AG04450 (cell line): Measurements from ENCODE around the gene SPRING1. TPM values are rescaled to one million over a fixed set of nuclear protein-coding genes. Genes with fewer than 3 reads are reported as not detected.
"Not testable (repeated sequence)": the region's sequence is repeated elsewhere in the genome, so short reads cannot be mapped to it uniquely, and the experiment has no call there.

Source experiments
- CTCF ChIA-PET: fragments of 300-600, 350-600 bp; formaldehyde crosslinking; extraction: SDS; loops from one replicate; lab custom pipeline; 2022; ENCODE audit warnings: antibody characterized with exemption, inconsistent platforms; lab: Charles Lee
- POLR2A ChIA-PET: fragments of 350-600 bp; formaldehyde crosslinking; extraction: SDS; loops from one replicate; lab custom pipeline; 2021; ENCODE audit warnings: antibody characterized with exemption, inconsistent platforms; lab: Yijun Ruan, JAX
- DNase-seq: peaks from one replicate; pipeline ENCODE4 v3.0.0-alpha.2; 2011; ENCODE audit warnings: low read depth, low spot score
- H3K27ac ChIP-seq: one replicate; pipeline ENCODE4 v1.5.1; 2012; ENCODE audit warnings: low read depth, low read length, control low read depth
- H3K27me3 ChIP-seq: one replicate; pipeline ENCODE4 v1.6.0; 2012; ENCODE audit warnings: low read length; ENCODE audit not compliant: control insufficient read depth, insufficient read depth
- H3K4me3 ChIP-seq: 2 replicates; pipeline ENCODE4 v1.5.1; 2011; ENCODE audit warnings: mild to moderate bottlenecking, low read depth, low read length, control low read depth
- H3K9me3 ChIP-seq: 2 replicates; pipeline ENCODE4 v1.5.1; 2012; ENCODE audit warnings: low read length; ENCODE audit not compliant: control insufficient read depth, insufficient read depth
- CTCF ChIP-seq: IDR thresholded peaks from 2 replicates; pipeline ENCODE4 v1.5.1; 2011; ENCODE audit warnings: low read depth, low read length, control low read depth, inconsistent platforms
- polyA plus RNA-seq: library from polyadenylated mRNA; depleted of rRNA; stranded (reverse); fragments of >200 nt; gene quantifications from 2 replicates; pipeline ENCODE4 v1.2.3, GENCODE V29; 2011

Gene SPRING1
- polyA plus RNA-seq, 1 experiment = 15.5 TPM

DNA sequence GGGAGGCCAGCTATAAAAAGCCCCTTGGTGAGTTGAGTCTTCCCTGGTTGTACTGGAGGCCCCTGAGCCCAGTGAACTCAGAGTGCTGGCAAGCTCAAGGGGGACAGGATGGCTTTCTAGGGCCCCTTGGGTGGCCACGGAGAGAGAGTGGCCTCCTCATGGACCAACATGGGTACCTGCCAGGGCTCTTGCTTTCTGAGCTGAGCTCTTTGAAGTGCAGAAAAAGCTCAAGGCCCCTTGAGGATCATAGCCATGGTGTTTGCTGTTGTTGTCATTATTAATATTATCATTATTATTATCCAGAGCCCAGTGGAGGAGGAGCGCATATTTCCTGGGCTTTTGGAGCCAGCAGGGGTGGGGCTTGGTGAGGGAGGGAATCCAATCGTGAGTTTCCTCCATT, 6.9 kb upstream of the SPRING1 start:
- no peak for DNase-seq
- ChIA-PET POLR2A (no interaction called here), CTCF (no interaction called here)
- Histone ChIP-seq H3K4me3 (no peak overlapping the region), H3K27ac (no peak overlapping the region), H3K9me3 (no peaks in the 10 kb centered on the region), H3K27me3 (no peaks in the 10 kb centered on the region)
- no peak for TF ChIP-seq CTCF

DNA sequence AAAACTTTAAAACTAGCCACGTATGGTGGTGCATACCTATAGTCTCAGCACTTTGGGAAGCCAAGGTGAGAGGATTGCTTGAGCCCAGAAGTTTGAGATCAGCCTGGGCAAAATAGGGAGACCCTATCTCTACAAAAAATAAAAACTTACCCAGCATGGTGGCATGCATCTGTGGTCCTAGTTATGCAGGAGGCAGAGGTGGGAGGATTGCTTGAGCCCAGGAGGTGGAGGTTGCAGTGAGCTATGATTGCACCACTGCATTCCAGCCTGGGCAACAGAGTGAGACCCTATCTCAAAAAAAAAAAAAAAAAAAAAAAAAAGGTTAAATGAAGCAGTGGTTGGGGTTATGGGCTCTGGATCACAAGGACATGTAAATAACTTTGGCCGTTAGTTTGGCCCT, 4.9 kb upstream of the SPRING1 start:
- H3K27ac ChIP-seq, H3K4me3 ChIP-seq, POLR2A ChIA-PET, H3K27me3 ChIP-seq, H3K9me3 ChIP-seq, DNase-seq: not testable (repeated sequence)
- CTCF ChIA-PET = interaction anchor here (0.6 kb wide), 1 partner anchor 396 kb away, joined by 3 read pairs; no protein-coding TSS in a partner anchor

GRCh38 chr12:116739381-116739887, 1.6 kb upstream of the SPRING1 start:
- ChIA-PET POLR2A (no interaction called here), CTCF (no interaction called here)
- TF ChIP-seq CTCF = no peak
- Histone ChIP-seq H3K9me3 (no peaks in the 10 kb centered on the region), H3K27ac (no peak overlapping the region), H3K27me3 (no peaks in the 10 kb centered on the region), H3K4me3 (no peak overlapping the region)
- DNase-seq = no peak

DNA sequence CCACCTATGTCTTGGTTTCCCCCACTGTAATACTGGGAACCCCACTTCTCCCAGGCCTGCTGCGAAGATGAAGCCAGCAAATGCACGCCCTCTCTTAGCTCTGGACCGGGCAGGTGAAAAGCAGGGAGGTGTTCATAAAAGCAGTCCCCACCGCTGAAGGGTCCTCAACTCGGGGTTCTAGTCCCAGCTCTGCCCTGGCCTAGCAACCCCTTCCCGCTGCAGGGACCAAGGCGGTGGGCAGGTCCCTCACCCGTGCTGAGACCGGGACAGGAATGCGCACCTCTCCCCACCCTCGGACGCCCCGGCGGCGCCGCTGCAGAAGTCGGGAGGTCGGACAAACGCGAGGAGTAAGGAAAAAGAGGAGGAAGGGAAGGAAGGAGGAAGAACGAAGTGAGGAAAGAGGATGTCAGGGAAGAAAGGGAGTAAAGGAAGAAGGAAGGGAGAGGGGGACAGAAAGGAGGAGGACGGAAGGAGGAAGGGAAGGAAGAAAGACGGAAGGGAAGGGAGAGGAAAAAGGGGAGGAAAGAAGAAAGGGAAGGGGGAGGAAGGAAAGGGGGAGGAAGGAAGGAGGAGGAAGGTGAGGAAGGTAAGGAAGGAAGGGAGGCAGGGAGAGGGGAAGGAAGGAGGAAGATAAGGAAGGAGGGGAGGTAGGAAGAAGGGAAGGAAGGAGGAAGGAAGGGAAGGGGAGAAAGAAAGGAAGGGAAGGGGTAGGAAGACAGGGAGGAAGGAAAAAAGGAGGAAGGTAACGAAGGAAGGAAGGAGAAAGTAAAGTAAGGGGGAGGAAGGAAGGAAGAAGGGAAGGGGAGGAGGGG, 701 bp downstream of the SPRING1 start:
- ChIA-PET CTCF (interaction anchor here (1.5 kb wide), 1 partner anchor 34 kb away, joined by 3 read pairs; no protein-coding TSS in a partner anchor), POLR2A (interaction anchor here (0.6 kb wide), 1 partner anchor 300 kb away, joined by 3 read pairs; no protein-coding TSS in a partner anchor)
- no peak for DNase-seq
- TF ChIP-seq CTCF = no peak
- peak overlapping the region; percentile 91 for H3K4me3 ChIP-seq
- no peaks in the 10 kb centered on the region for H3K9me3 ChIP-seq
- no peak overlapping the region for H3K27ac ChIP-seq
- no peaks in the 10 kb centered on the region for H3K27me3 ChIP-seq

DNA sequence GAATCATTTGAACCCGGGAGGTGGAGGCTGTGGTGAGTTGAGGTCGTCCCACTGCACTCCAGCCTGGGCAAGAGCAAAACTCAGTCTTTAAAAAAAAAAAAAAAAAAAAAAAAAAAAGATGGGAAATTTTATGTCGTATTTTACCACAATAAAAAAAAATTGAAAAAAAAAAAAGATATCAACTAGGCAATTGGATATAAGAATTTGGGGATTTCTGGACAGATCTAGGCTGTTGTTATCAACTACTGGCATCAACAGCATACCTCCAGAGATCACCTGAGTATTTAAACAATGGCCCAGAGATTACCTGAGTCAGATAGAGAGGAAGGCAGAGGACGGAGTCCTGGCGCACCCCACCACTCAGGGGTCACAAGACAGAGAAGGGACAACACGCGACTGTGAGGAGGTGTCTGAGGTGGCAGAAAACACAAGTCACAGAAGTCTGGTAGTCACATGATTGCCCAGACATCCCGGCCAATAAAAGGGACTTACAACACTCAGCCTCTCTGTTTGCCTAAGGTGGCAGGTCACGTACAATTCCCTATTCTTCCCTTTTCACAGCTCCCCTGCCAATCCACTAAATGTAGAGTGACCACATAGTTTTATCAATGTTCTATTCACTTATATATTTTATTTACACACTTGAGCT, 1.8 kb downstream of the SPRING1 start:
- POLR2A ChIA-PET = no interaction called here
- CTCF ChIA-PET = interaction anchor here (1.5 kb wide), 1 partner anchor 32 kb away, joined by 3 read pairs; no protein-coding TSS in a partner anchor
- Histone ChIP-seq H3K4me3 (peak overlapping the region; percentile 91), H3K9me3 (no peaks in the 10 kb centered on the region), H3K27me3 (no peaks in the 10 kb centered on the region), H3K27ac (no peak overlapping the region)
- no peak for TF ChIP-seq CTCF
- no peak for DNase-seq
